HG02763 (cell line): ENCODE results near the gene DCD.

Experiments used
- ATAC-seq: cut with Tn5 transposase; IDR thresholded peaks from one replicate; pipeline ENCODE4 v1.9.1; 2021; ENCODE audit warnings: mild to moderate bottlenecking, moderate library complexity; ENCODE audit not compliant: unreplicated experiment

DCD gene

DNA sequence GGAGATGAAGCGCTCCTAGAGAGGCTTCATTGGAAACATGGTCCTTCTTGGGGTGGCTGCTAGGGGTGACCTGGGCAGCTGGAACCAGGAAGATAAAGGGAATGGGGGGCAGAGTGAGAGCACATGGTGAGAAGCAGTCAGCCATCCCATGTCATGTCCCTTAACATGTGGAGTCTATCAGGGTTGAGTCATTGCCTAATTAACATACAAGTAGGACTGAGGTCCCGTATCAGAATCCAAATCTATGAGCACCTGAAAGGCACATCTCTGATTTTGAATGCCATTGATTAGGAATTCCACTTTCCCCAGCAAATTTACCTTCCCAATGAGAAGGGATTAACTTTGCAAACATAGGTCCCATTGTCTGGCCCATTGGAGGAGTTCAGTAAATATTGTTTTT, 39.4 kb downstream of the DCD start:
- ATAC-seq = no peak

DNA sequence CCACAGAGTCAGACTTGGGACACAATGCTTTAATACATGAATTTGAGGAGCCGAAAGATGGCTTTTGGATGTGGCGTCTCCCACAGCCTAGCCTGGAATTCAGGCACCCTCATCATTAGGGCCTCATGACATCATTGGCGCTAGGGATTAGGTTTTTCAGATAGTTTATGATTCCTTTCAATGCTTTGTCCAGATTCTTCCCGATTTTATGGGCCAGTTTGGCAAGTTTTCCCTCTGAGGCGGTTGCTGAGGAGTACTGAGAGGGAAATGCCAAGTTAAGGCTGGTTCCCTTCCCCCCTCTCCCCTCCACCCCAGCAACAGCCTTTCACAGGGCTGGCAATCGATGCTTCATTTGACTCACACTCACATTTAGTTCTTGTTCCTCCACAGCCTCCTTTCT, 40.0 kb downstream of the DCD start:
- ATAC-seq = no peak

DNA sequence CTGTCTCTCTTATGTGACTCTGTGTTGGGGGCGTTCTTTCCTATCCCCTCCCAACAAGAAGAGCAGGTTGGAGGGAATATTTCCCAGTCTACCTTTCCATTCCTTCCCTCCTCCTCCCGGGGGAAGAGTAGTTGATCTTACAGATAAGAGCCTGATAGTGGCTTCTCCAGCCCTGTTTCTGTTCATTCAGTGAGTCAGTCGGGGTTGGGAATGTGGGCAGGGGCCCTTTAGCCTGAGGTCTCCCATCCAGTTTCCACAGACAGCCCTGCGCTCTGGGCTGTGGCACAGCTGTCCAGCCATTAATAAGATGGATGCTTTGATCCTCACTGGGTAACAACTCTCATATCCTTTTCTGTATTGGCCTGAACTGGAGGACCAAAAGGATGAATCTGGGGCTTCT, 41.6 kb downstream of the DCD start:
- ATAC-seq = no peak

DNA sequence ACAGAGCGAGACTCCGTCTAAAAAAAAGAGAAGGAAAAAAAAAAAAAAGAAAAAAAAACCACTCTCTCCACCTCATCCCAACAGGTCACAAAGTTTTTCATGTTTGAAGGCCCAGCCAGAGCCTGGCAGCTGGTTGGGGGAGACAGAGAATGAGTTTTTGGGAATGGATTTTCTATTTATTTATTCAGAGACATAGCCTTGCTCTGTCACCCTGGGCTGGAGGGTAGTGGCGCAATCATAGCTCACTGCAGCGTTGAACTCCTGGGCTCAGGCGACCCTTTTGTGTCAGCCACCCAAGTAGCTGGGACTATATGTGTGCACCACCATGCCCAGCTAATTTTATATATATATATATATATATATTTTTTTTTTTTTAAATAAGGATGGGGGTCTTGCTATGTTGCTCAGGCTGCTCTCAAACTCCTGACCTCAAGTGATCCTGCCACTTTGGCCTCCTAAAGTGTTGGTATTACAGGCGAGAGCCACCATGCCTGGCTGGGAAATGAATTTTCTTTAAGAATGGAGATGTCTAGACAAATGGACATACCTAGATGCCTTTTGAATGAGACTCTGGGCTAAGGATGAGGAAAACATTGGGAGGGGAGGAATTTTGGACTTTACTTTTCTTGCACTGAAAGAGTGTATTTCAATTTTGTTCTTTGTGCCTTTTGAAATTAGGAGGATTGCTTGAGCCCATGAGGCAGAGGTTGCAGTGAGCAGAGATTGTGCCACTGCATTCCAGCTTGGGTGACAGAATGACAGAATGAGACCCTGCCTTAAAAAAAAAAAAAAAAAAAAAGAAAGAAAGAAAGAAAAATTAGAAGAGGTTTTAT, 42.8 kb downstream of the DCD start:
- ATAC-seq = no peak

DNA sequence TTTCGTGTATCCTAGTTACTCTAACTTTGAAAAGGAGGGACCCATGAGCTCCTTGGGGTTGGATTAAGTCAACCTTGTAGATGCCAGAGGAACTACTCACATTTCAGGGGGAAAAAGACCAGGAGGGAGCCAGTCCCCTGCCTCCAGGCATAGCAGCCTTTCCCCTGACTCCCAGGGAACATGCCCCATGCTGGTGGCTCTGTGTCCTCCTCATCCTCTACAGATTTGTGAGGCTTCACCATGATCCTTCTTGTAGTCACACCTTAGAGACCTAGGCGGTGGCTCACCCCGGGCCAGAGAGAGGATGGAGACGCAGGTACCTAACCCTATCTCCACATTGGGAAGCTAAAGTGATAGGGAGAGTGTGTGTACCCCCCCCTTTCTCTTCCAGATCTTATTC, 43.7 kb downstream of the DCD start:
- ATAC-seq = no peak

DNA sequence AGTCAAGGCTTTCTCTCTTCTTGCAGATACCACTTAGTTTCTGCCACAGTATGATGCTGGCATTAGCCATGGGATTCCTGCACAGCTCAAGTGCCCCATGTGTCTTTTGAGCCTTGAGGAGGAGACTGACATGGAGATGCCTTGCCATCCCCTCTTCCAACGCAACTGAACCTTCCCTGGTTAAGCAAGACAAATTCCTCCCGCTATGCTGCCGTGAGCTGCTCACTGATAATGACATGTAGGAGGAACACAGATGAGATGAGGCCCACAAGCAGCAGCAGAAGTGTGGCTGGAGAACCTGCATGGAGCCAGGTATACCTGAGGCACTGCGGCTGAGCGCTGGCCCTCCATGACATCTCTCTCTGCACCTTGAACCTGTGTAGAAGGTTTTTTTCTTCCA, 44.3 kb downstream of the DCD start:
- ATAC-seq = no peak

DNA sequence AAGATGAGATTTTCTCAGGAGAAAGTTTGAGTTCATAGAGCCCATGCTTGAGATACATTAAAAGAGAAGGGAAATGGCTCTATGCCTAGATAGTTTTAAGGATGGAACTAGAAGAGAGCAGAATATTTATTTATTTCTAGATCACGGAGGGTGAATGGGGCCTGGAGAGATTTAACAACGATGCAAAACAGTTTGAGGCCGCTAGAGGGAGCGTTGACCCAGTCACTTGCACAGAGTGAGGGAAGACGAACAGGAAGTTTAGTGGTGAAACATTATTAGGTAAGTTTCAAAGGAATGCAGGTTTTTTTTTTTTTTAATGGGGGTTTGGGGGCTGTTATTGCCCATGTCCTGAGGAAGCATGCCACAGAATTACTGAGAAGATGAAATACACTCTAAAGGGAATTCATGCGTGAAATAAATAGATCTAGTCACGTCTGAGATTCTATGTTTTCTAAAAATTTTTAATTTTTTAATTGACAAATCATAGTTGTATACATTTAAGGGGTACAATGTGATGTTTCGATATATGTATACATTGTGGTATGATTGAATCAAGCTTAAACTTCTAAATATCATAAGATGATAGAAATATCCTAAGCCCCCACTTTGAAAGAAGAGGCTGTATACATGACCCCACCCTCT, 44.9 kb downstream of the DCD start:
- ATAC-seq = peak; percentile 83

DNA sequence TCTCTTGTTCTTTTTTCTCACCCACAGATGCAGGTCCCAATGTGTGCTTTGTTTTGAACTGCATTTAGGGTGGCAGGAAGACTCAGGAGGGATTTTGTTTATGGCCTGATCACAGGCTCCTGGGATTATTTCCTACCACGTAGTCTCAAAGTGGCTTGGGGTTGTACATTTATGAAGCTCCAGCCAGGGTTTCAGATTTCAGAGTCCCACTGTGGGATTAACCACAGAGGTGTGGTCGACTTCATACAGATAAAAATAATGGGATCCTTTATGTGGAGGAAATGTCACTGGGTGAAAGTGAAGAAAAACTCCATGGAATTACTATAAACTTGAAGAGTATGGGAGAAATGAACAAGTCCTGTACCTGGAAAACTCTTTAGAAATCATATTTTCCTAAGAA, 45.5 kb downstream of the DCD start:
- ATAC-seq = no peak

DNA sequence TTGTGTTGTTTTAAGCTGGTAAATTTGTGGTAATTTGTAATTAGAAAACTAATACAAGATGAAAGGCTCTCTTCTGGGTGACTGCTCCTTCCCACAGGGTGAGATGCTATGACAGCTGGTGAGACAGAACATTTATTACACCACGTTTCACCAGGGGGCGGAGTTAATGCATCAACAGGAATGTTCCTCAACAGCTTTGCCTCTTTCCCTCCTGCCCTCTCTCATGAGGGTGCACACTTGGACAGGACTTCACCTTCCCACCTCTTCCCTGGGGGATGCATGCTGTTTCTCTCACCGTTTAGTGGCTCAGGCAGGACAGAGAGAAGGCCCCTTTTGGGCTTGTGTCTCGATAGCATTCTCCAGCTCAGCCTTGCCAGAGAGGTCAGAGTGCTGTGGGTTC, 46.3 kb downstream of the DCD start:
- no peak for ATAC-seq

DNA sequence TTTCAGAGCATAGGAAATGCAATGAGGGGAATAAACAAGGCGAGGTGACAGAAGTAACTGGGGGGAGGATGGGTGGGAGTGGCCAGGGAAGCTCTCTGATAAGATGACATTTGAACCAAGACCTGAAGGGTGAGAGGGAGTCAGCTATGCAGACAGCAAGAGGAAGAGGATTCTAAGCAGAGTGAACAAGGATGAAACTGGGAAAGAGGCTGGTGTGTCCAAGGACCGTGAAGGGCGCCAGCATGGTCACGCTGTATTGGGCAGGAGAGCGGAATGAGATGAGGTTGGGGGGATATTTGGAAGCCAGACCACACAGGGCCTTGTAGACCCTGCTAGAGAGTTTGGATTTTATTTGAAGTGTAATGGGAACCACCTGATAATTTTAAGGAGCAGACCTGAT, 49.2 kb downstream of the DCD start:
- ATAC-seq = no peak

DNA sequence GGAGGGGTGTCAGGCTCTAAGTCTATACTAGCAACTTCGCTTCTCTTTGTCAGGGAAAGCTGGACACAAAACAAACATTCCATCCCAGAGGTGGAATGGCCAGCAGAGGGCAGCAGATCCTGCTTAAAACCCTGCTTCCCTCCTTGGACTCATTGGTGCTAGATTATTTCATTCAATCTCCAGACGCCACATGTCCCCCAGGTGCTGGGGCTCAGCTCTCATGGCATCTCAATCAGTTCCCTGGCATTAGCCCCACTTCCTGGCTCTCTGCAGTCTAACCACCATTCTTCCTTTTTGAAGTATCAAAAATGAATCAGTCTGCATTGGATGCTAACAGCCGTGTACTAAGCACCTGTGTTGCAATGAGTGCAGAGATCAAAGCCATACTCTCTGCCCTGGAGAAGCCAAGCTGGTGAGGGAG, 51.6 kb downstream of the DCD start:
- ATAC-seq = no peak

DNA sequence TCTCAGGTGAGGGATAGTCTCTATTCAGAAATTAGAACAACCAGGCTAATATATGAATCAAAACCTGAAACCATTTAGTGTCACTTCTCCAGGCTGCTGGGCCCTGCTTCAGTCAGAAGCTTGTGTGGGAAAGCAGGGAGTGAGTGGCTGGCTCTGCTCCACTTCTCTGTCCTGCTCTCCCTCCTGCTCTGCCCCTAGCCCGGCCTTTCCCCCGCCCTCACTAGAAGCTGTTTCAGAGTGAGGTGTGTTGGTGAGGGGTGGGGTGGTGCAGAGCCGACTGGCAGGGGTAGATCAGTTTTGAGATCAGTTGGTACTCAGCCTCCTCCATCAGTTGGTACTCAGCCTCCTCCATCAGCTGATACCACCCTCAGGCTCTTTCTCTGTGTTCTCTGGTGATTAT, 52.7 kb downstream of the DCD start:
- ATAC-seq = no peak
